RWPE1 (cell line): ENCODE results near the gene SNAI3.
A peak's percentile ranks its signal among the peaks of the same experiment; 100 is the strongest.

Source experiments
- CTCF ChIA-PET: fragments of 350-600 bp; sonication (Branson Sonifier 250); formaldehyde crosslinking; extraction: SDS; loops from one replicate; lab custom pipeline; 2021; lab: Yijun Ruan, JAX
- POLR2A ChIA-PET: fragments of 400-600 bp; formaldehyde crosslinking; extraction: SDS; loops from one replicate; lab custom pipeline; 2020; ENCODE audit warnings: antibody characterized with exemption; ENCODE audit not compliant: low non-redundant PET; lab: Yijun Ruan, JAX
- DNase-seq: peaks from one replicate; pipeline ENCODE4 v3.0.0; 2012; ENCODE audit warnings: low spot score
- H3K27ac ChIP-seq: fragments of 450-650 bp; 2 replicates; pipeline ENCODE4 v1.5.1; 2017
- CTCF ChIP-seq: fragments of 450-650 bp; conservative IDR thresholded peaks from 2 replicates; pipeline ENCODE4 v1.5.1; 2017; ENCODE audit warnings: low read depth, mild to moderate bottlenecking

Gene SNAI3

GRCh38 chr16:88654363-88655052 lies 31.8 kb downstream of the SNAI3 start:
- DNase-seq: no peak
- POLR2A ChIA-PET: no interaction called here
- CTCF ChIA-PET: no interaction called here
- H3K27ac ChIP-seq: peak overlapping the region; percentile 28
- TF ChIP-seq CTCF: no peak

- H3K27ac ChIP-seq: peak overlapping the region; percentile 28
- TF ChIP-seq CTCF: no peak
- POLR2A ChIA-PET: no interaction called here
- DNase-seq: no peak
- CTCF ChIA-PET: no interaction called here
Observed at GRCh38 chr16:88653596-88654362, 32.5 kb downstream of the SNAI3 start.

- no peak for DNase-seq
- H3K27ac ChIP-seq: peak overlapping the region; percentile 28
- ChIA-PET CTCF (no interaction called here), POLR2A (no interaction called here)
- TF ChIP-seq CTCF: no peak
Observed at GRCh38 chr16:88653101-88653500, 33.2 kb downstream of the SNAI3 start.

GRCh38 chr16:88652762-88653063 lies 33.6 kb downstream of the SNAI3 start:
- no peak for DNase-seq
- POLR2A ChIA-PET: no interaction called here
- no peak for TF ChIP-seq CTCF
- H3K27ac ChIP-seq: peak overlapping the region; percentile 71
- CTCF ChIA-PET: no interaction called here

- ChIA-PET CTCF (no interaction called here), POLR2A (no interaction called here)
- no peak for DNase-seq
- no peak for TF ChIP-seq CTCF
- peak overlapping the region; percentile 71 for H3K27ac ChIP-seq
Observed at GRCh38 chr16:88651989-88652761, 34.1 kb downstream of the SNAI3 start.

- no peak for DNase-seq
- no peak for TF ChIP-seq CTCF
- peak overlapping the region; percentile 71 for H3K27ac ChIP-seq
- ChIA-PET POLR2A (interaction anchor here (0.6 kb wide), 1 partner anchor 11 kb away, joined by 3 read pairs; the partner anchor contains the start of gene MVD), CTCF (no interaction called here)
Observed at GRCh38 chr16:88651276-88651988, 34.9 kb downstream of the SNAI3 start.
